Bronchial epithelial cell (primary cell): ENCODE results near the gene CORO7. TPM values are rescaled to one million over a fixed set of nuclear protein-coding genes. Genes with fewer than 3 reads are reported as not detected.

Experiments
- DNase-seq: peaks from one replicate; pipeline ENCODE4 v3.0.0-alpha.2; 2010; ENCODE audit warnings: low read depth
- FAIRE-seq: peaks from 2 replicates; lab custom pipeline; 2011; peaks lifted over from hg19 to GRCh38; lab: Jason Lieb, UNC
- H3K27me3 ChIP-seq: 2 replicates; pipeline ENCODE4 v1.5.1; 2011; ENCODE audit warnings: low read length; ENCODE audit not compliant: control insufficient read depth, insufficient read depth
- H3K36me3 ChIP-seq: 2 replicates; pipeline ENCODE4 v1.5.1; 2011; ENCODE audit warnings: low read length; ENCODE audit not compliant: control insufficient read depth, insufficient read depth
- H3K4me3 ChIP-seq: 2 replicates; pipeline ENCODE4 v1.5.1; 2011; ENCODE audit warnings: mild to moderate bottlenecking, low read depth, low read length, control low read depth
- CTCF ChIP-seq: IDR thresholded peaks from 2 replicates; pipeline ENCODE4 v1.5.1; 2011; ENCODE audit warnings: mild to moderate bottlenecking, moderate library complexity, low read length, control low read depth, inconsistent platforms; ENCODE audit not compliant: insufficient read depth, severe bottlenecking
- total RNA-seq: library from RNA; depleted of rRNA; stranded (reverse); fragments of >200 nt; gene quantifications from 2 replicates; pipeline ENCODE4 v1.2.1, GENCODE V29; 2014

CORO7 gene
- total RNA-seq, 1 donor from 2014 or later, result 7.6 TPM

DNA sequence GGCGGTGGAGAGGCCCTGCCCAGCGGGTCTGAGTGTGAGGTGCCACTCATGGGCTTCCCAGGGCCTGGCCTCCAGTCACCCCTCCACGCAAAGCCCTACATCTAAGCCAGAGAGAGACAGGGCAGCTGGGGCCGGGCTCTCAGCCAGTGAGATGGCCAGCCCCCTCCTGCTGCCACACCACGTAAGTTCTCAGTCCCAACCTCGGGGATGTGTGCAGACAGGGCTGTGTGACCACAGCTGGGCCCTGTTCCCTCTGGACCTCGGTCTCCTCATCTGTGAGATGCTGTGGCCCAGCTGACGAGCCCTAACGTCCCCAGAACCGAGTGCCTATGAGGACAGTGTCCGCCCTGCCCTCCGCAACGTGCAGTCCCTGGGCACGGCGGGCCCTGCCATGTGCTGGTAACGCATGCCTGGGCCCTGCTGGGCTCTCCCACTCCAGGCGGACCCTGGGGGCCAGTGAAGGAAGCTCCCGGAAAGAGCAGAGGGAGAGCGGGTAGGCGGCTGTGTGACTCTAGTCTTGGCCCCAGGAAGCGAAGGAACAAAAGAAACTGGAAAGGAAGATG lies 33.5 kb downstream of the CORO7 start:
- Histone ChIP-seq H3K4me3 (no peak overlapping the region), H3K27me3 (no peaks in the 10 kb centered on the region), H3K36me3 (peaks cover 7% of the 10 kb centered on the region)
- no peak for DNase-seq
- TF ChIP-seq CTCF, result no peak
- FAIRE-seq, result no peak

DNA sequence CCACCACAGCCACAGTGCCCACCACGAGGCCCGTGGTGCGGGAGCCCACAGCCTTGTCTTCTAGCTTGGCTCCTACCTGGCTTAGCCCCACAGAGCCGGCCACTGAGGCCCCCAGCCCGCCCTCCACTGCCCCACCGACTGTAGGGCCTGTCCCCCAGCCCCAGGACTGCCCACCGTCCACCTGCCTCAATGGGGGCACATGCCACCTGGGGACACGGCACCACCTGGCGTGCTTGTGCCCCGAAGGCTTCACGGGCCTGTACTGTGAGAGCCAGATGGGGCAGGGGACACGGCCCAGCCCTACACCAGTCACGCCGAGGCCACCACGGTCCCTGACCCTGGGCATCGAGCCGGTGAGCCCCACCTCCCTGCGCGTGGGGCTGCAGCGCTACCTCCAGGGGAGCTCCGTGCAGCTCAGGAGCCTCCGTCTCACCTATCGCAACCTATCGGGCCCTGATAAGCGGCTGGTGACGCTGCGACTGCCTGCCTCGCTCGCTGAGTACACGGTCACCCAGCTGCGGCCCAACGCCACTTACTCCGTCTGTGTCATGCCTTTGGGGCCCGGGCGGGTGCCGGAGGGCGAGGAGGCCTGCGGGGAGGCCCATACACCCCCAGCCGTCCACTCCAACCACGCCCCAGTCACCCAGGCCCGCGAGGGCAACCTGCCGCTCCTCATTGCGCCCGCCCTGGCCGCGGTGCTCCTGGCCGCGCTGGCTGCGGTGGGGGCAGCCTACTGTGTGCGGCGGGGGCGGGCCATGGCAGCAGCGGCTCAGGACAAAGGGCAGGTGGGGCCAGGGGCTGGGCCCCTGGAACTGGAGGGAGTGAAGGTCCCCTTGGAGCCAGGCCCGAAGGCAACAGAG lies 34.2 kb downstream of the CORO7 start:
- FAIRE-seq, result no peak
- peaks cover 4% of the 10 kb centered on the region for H3K36me3 ChIP-seq
- no peak for DNase-seq
- TF ChIP-seq CTCF, result no peak
- no peaks in the 10 kb centered on the region for H3K27me3 ChIP-seq
- H3K4me3 ChIP-seq, result no peak overlapping the region

DNA sequence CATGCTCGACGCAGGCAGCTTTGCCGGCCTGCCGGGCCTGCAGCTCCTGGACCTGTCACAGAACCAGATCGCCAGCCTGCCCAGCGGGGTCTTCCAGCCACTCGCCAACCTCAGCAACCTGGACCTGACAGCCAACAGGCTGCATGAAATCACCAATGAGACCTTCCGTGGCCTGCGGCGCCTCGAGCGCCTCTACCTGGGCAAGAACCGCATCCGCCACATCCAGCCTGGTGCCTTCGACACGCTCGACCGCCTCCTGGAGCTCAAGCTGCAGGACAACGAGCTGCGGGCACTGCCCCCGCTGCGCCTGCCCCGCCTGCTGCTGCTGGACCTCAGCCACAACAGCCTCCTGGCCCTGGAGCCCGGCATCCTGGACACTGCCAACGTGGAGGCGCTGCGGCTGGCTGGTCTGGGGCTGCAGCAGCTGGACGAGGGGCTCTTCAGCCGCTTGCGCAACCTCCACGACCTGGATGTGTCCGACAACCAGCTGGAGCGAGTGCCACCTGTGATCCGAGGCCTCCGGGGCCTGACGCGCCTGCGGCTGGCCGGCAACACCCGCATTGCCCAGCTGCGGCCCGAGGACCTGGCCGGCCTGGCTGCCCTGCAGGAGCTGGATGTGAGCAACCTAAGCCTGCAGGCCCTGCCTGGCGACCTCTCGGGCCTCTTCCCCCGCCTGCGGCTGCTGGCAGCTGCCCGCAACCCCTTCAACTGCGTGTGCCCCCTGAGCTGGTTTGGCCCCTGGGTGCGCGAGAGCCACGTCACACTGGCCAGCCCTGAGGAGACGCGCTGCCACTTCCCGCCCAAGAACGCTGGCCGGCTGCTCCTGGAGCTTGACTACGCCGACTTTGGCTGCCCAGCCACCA lies 35.1 kb downstream of the CORO7 start:
- TF ChIP-seq CTCF, result no peak
- no peak for FAIRE-seq

DNA sequence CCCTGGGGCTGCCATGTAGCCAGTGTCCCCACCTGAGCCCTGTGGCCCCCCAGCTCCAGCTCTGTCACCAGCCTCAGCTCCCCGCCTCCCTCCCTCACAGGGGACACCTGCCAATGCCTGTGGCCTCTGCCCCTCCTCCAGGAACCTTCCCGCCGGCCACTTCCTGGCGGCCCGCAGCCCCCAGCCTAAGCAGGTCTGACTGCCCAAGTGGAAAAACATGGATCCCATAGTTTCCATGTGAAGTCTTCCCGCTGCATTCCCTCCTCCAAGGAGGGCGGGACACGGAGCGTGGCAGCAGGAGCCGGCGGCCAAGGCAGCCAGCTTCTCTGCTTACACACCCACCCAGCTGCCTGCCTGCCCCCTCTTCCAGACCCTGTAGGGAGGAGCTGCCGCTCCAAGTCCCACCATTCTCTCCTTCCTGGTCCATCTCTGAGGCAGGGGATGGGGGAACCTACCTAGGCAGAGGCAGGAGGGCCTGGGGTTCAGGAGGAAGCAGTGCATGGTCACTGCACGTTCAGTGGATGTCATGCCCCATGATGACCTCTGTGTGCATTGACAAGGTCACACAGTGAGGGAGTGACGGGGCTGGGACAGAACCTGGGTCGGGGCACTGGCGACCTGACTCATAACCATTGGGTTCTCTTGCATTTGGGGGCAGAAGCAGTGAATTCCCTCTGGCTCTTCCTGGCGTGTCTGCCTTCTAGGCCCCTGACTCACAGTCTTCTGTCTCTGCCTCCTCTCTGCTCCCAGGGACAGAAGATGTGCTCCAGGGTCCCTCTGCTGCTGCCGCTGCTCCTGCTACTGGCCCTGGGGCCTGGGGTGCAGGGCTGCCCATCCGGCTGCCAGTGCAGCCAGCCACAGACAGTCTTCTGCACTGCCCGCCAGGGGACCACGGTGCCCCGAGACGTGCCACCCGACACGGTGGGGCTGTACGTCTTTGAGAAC lies 36.0 kb downstream of the CORO7 start:
- no peak overlapping the region for H3K4me3 ChIP-seq
- TF ChIP-seq CTCF, result no peak
- H3K36me3 ChIP-seq, result peaks cover 4% of the 10 kb centered on the region
- no peaks in the 10 kb centered on the region for H3K27me3 ChIP-seq
- DNase-seq (no peak), FAIRE-seq (peak; percentile 13)

More for the DNA sequence above, 35.1 kb downstream of the CORO7 start:
- no peaks in the 10 kb centered on the region for H3K27me3 ChIP-seq
- no peak overlapping the region for H3K4me3 ChIP-seq
- no peak for DNase-seq
- peaks cover 4% of the 10 kb centered on the region for H3K36me3 ChIP-seq
